WTC11 (cell line): ENCODE measurements around the gene TENT4B. TPM values are rescaled to one million over a fixed set of nuclear protein-coding genes. Genes with fewer than 3 reads are reported as not detected.

Experiments
- ATAC-seq: fragments of 200-7000 bp; cut with Tn5 transposase; 2 replicates; pipeline ENCODE4 v1.10.0; 2021; ENCODE audit warnings: mild to moderate bottlenecking, moderate library complexity
- CTCF ChIA-PET: fragments of 300-600 bp; sonication (Branson Sonifier 250); formaldehyde crosslinking; loops from one replicate; lab custom pipeline; 2021; ENCODE audit warnings: antibody characterized with exemption; lab: Charles Lee
- POLR2A ChIA-PET: fragments of 350-600 bp; sonication (Branson Sonifier 250); formaldehyde crosslinking; loops from one replicate; lab custom pipeline; 2021; ENCODE audit warnings: antibody characterized with exemption; lab: Charles Lee
- DNase-seq: peaks from one replicate; pipeline ENCODE4 v3.0.0; 2021; ENCODE audit warnings: low spot score
- H3K27ac Mint-ChIP-seq: 2 replicates; pipeline ENCODE4 v1.8.0; 2021; ENCODE audit warnings: mixed read lengths
- H3K27me3 Mint-ChIP-seq: 2 replicates; pipeline ENCODE4 v1.8.0; 2021; ENCODE audit warnings: low read depth, mild to moderate bottlenecking, moderate library complexity, mixed read lengths
- H3K36me3 Mint-ChIP-seq: 2 replicates; pipeline ENCODE4 v1.8.0; 2021; ENCODE audit warnings: mixed read lengths
- H3K4me1 Mint-ChIP-seq: 2 replicates; pipeline ENCODE4 v1.8.0; 2022; ENCODE audit warnings: mixed read lengths
- H3K4me3 Mint-ChIP-seq: 2 replicates; pipeline ENCODE4 v1.8.0; 2021; ENCODE audit warnings: mild to moderate bottlenecking, moderate library complexity, mixed read lengths
- H3K9me3 Mint-ChIP-seq: 2 replicates; pipeline ENCODE4 v1.8.0; 2021; ENCODE audit warnings: mixed read lengths
- EMX1 ChIP-seq: fragments of 250-450 bp; sonication (Bioruptor Pico); IDR thresholded peaks from 2 replicates; pipeline ENCODE4 v1.8.0; 2021; ENCODE audit warnings: mild to moderate bottlenecking
- NFATC4 ChIP-seq: fragments of 250-450 bp; sonication (Bioruptor Pico); IDR thresholded peaks from 2 replicates; pipeline ENCODE4 v1.9.0; 2021; ENCODE audit warnings: mild to moderate bottlenecking
- ZNF121 ChIP-seq: sonication (generic); formaldehyde crosslinking; IDR thresholded peaks from 2 replicates; pipeline ENCODE4 v1.8.0; 2023; ENCODE audit warnings: missing genetic modification reagents
- total RNA-seq: library from RNA; stranded (reverse); gene quantifications from 3 replicates; pipeline ENCODE4 v1.2.3, GENCODE V29; 2021
- TF ChIP-seq, protein P1 (sequence below): sonication (generic); formaldehyde crosslinking; IDR thresholded peaks from 2 replicates; pipeline ENCODE4 v1.8.1; 2022; ENCODE audit warnings: low read depth, missing genetic modification reagents, borderline replicate concordance
- TF ChIP-seq, protein P2 (sequence below): sonication (generic); formaldehyde crosslinking; IDR thresholded peaks from 2 replicates; pipeline ENCODE4 v1.8.0; 2023; ENCODE audit warnings: mild to moderate bottlenecking, missing genetic modification reagents
- TF ChIP-seq, protein P3 (sequence below): sonication (generic); formaldehyde crosslinking; IDR thresholded peaks from 2 replicates; pipeline ENCODE4 v1.8.1; 2023; ENCODE audit warnings: mild to moderate bottlenecking, missing genetic modification reagents, moderate library complexity
- TF ChIP-seq, protein P4 (sequence below): sonication (generic); formaldehyde crosslinking; IDR thresholded peaks from 2 replicates; pipeline ENCODE4 v1.8.1; 2023; ENCODE audit warnings: mild to moderate bottlenecking, missing genetic modification reagents, moderate library complexity
- TF ChIP-seq, protein P5 (sequence below): sonication (generic); formaldehyde crosslinking; IDR thresholded peaks from 2 replicates; pipeline ENCODE4 v1.8.0; 2022; ENCODE audit warnings: mild to moderate bottlenecking, missing genetic modification reagents
- TF ChIP-seq, protein P6 (sequence below): sonication (generic); formaldehyde crosslinking; IDR thresholded peaks from 2 replicates; pipeline ENCODE4 v1.8.1; 2023; ENCODE audit warnings: mild to moderate bottlenecking, missing genetic modification reagents
- TF ChIP-seq, protein P7 (sequence below): fragments of 200-600 bp; IDR thresholded peaks from 2 replicates; pipeline ENCODE4 v1.8.0; 2022; ENCODE audit warnings: antibody characterized with exemption

Gene TENT4B
- total RNA-seq, 1 experiment from 2014 or later, result 14.3 TPM

DNA sequence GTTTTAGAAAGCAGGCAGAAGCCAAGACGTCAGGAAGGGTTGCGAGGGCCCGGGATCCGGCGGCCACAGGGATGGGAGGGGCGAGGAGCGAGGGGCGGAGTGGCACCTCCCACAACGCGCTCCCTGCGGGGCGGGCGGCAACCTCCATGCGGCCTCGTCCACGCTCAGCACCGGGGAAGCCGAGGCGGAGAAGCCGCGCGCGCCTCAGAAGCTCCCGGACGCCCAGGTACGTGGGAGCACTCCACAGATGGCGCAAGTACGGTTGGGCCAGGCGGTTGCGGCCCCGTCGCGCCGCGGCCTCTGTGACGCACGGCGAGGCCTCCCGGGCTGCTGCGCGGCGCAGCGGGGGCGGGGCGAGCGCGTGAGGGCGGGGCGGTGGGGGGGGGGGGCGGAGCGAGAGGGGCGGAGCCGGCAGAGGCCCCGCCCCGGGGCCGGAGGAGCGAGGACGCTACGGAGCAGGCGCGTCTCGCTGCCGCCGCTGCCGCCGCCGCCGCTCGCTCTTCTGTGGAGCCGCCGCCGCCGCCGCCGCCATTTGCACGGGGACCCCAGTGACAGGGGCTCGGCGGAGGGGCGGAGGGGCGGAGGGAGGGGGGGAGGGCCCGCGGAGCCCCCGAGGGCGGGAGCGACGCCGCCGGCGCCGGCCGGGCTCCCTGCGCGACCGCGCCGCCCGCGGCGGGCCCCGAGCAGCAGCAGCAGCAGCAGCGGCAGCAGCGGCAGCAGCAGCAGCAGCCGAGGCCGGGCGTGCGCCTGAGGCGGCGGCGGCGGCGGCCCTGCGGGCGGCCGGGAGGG lies at the start of gene TENT4B (continued):
- TF ChIP-seq, protein P1, sequence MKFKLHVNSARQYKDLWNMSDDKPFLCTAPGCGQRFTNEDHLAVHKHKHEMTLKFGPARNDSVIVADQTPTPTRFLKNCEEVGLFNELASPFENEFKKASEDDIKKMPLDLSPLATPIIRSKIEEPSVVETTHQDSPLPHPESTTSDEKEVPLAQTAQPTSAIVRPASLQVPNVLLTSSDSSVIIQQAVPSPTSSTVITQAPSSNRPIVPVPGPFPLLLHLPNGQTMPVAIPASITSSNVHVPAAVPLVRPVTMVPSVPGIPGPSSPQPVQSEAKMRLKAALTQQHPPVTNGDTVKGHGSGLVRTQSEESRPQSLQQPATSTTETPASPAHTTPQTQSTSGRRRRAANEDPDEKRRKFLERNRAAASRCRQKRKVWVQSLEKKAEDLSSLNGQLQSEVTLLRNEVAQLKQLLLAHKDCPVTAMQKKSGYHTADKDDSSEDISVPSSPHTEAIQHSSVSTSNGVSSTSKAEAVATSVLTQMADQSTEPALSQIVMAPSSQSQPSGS (CRISPR knock-in tag), result no peak
- TF ChIP-seq, protein P2, sequence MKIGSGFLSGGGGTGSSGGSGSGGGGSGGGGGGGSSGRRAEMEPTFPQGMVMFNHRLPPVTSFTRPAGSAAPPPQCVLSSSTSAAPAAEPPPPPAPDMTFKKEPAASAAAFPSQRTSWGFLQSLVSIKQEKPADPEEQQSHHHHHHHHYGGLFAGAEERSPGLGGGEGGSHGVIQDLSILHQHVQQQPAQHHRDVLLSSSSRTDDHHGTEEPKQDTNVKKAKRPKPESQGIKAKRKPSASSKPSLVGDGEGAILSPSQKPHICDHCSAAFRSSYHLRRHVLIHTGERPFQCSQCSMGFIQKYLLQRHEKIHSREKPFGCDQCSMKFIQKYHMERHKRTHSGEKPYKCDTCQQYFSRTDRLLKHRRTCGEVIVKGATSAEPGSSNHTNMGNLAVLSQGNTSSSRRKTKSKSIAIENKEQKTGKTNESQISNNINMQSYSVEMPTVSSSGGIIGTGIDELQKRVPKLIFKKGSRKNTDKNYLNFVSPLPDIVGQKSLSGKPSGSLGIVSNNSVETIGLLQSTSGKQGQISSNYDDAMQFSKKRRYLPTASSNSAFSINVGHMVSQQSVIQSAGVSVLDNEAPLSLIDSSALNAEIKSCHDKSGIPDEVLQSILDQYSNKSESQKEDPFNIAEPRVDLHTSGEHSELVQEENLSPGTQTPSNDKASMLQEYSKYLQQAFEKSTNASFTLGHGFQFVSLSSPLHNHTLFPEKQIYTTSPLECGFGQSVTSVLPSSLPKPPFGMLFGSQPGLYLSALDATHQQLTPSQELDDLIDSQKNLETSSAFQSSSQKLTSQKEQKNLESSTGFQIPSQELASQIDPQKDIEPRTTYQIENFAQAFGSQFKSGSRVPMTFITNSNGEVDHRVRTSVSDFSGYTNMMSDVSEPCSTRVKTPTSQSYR, result no peak

DNA sequence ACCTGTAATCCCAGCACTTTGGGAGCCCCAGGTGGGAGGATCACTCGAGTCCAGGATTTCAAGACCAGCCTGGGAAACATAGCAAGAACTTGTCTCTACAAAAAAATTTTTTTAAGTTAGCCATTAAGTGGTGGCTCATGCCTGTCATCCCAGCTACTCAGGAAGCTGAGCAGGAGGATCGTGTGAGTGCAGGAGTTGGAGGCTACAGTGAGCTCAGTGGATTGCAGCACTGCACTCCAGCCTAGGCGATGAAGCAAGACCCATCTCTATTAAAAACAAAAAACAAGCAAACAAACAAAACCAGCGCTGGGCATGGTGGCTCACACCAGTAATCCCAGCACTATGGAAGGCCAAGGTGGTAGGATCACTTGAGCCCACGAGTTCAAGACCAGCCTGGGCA lies 49.3 kb upstream of the TENT4B start:
- peaks cover 38% of the 10 kb centered on the region for H3K36me3 Mint-ChIP-seq
- H3K4me1 Mint-ChIP-seq, result no peaks in the 10 kb centered on the region
- POLR2A ChIA-PET, result no interaction called here

DNA sequence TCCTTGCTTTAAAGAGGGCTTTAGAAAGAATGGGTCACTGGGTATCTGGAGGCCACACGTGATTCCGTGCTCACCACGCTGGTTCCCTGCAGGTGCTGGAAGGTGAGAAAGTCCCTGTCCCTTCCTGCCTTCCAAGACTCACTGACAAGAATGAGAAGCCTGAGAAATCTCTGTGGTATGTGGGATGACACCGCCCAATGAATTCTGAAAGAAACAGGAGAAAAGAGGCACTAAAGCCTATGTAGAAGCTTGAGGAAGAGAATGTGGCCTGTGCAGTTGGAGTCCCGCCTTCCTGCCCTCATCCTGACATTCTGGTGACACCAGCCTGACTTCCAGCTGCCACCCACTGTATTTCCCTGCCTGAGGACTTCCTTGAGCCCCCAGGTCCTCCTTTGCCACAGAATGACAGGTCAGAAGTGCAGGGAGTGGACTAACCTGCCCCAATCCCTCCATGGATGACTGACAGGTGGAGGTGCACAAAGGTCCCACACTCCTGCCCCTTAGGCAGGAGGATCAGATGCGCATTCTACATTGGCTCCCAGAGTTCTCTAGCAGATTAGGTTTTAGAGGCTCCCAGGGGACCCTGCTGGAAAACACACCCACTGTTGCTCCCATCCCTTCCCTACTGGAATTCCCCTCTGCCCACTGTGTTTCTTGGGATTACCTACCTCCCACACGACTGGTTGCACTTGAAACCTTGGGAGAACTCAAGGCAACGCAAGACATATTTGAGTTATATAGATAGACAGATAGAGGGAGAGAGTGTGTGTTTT lies 38.6 kb upstream of the TENT4B start:
- Mint-ChIP-seq H3K27me3 (no peaks in the 10 kb centered on the region), H3K36me3 (no peaks in the 10 kb centered on the region), H3K4me1 (peaks cover 17% of the 10 kb centered on the region), H3K4me3 (no peak overlapping the region), H3K27ac (peak overlapping the region; percentile 36; the same call in 1 of the 2 replicates)
- DNase-seq, result no peak
- ChIA-PET CTCF (no interaction called here), POLR2A (no interaction called here)
- no peak for ATAC-seq
- TF ChIP-seq, protein P3, sequence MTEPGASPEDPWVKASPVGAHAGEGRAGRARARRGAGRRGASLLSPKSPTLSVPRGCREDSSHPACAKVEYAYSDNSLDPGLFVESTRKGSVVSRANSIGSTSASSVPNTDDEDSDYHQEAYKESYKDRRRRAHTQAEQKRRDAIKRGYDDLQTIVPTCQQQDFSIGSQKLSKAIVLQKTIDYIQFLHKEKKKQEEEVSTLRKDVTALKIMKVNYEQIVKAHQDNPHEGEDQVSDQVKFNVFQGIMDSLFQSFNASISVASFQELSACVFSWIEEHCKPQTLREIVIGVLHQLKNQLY (CRISPR knock-in tag), result no peak
- TF ChIP-seq NFATC4 (CRISPR knock-in tag), result no peak
- TF ChIP-seq EMX1 (CRISPR knock-in tag), result no peak
- TF ChIP-seq, protein P4, sequence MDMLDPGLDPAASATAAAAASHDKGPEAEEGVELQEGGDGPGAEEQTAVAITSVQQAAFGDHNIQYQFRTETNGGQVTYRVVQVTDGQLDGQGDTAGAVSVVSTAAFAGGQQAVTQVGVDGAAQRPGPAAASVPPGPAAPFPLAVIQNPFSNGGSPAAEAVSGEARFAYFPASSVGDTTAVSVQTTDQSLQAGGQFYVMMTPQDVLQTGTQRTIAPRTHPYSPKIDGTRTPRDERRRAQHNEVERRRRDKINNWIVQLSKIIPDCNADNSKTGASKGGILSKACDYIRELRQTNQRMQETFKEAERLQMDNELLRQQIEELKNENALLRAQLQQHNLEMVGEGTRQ (CRISPR knock-in tag), result no peak
- TF ChIP-seq, protein P5, sequence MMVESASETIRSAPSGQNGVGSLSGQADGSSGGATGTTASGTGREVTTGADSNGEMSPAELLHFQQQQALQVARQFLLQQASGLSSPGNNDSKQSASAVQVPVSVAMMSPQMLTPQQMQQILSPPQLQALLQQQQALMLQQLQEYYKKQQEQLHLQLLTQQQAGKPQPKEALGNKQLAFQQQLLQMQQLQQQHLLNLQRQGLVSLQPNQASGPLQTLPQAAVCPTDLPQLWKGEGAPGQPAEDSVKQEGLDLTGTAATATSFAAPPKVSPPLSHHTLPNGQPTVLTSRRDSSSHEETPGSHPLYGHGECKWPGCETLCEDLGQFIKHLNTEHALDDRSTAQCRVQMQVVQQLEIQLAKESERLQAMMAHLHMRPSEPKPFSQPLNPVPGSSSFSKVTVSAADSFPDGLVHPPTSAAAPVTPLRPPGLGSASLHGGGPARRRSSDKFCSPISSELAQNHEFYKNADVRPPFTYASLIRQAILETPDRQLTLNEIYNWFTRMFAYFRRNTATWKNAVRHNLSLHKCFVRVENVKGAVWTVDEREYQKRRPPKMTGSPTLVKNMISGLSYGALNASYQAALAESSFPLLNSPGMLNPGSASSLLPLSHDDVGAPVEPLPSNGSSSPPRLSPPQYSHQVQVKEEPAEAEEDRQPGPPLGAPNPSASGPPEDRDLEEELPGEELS (CRISPR knock-in tag), result no peak
- 0 out of 2 replicates have a peak, but pooled peaks have one; percentile 35 for TF ChIP-seq ZNF121 (CRISPR knock-in tag)
- TF ChIP-seq, protein P2, result no peak
- TF ChIP-seq, all 79 proteins: peak for 1
- no peaks in the 10 kb centered on the region for H3K9me3 Mint-ChIP-seq

More for the DNA sequence above, 49.3 kb upstream of the TENT4B start:
- no peak overlapping the region for H3K27ac Mint-ChIP-seq
- TF ChIP-seq ZNF121 (CRISPR knock-in tag), result peak; percentile 25; the same call in 1 of the 2 replicates
- TF ChIP-seq, protein P6, sequence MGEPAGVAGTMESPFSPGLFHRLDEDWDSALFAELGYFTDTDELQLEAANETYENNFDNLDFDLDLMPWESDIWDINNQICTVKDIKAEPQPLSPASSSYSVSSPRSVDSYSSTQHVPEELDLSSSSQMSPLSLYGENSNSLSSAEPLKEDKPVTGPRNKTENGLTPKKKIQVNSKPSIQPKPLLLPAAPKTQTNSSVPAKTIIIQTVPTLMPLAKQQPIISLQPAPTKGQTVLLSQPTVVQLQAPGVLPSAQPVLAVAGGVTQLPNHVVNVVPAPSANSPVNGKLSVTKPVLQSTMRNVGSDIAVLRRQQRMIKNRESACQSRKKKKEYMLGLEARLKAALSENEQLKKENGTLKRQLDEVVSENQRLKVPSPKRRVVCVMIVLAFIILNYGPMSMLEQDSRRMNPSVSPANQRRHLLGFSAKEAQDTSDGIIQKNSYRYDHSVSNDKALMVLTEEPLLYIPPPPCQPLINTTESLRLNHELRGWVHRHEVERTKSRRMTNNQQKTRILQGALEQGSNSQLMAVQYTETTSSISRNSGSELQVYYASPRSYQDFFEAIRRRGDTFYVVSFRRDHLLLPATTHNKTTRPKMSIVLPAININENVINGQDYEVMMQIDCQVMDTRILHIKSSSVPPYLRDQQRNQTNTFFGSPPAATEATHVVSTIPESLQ (CRISPR knock-in tag), result no peak
- TF ChIP-seq, protein P7, sequence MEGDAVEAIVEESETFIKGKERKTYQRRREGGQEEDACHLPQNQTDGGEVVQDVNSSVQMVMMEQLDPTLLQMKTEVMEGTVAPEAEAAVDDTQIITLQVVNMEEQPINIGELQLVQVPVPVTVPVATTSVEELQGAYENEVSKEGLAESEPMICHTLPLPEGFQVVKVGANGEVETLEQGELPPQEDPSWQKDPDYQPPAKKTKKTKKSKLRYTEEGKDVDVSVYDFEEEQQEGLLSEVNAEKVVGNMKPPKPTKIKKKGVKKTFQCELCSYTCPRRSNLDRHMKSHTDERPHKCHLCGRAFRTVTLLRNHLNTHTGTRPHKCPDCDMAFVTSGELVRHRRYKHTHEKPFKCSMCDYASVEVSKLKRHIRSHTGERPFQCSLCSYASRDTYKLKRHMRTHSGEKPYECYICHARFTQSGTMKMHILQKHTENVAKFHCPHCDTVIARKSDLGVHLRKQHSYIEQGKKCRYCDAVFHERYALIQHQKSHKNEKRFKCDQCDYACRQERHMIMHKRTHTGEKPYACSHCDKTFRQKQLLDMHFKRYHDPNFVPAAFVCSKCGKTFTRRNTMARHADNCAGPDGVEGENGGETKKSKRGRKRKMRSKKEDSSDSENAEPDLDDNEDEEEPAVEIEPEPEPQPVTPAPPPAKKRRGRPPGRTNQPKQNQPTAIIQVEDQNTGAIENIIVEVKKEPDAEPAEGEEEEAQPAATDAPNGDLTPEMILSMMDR, result no peak
- no peak overlapping the region for H3K4me3 Mint-ChIP-seq
- ATAC-seq (no peak), DNase-seq (no peak)
- H3K9me3 Mint-ChIP-seq, result no peaks in the 10 kb centered on the region
- CTCF ChIA-PET, result interaction anchor here (1.7 kb wide), 1 partner anchor 107 kb away, joined by 7 read pairs; no protein-coding TSS in a partner anchor
- no peaks in the 10 kb centered on the region for H3K27me3 Mint-ChIP-seq
